ENCODE data around the gene SCFD2.
"Not testable (repeated sequence)": the region's sequence is repeated elsewhere in the genome, so short reads cannot be mapped to it uniquely, and the experiment has no call there.

The SCFD2 gene

DNA sequence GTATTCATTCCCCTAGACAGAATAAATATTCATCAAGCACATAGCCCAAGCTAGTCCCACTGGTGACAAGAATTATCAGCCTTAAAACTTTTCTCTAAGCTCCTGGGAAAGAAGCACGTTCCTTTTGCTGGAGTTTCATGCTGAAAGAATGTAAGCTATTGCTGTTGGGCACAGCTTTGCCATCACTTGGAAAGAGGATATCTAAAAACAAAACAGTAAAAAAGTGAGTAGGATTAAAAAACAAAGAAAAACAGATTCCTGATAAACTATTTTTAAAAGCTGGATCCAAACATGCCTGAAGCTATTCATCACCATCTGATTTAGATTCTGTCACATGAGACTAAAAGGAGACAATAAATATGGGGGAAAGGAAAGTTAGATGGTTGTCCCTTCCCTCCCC is 176.8 kb downstream of the SCFD2 start:
- no peak for DNase-seq (ENCODE audit: low spot score)

DNA sequence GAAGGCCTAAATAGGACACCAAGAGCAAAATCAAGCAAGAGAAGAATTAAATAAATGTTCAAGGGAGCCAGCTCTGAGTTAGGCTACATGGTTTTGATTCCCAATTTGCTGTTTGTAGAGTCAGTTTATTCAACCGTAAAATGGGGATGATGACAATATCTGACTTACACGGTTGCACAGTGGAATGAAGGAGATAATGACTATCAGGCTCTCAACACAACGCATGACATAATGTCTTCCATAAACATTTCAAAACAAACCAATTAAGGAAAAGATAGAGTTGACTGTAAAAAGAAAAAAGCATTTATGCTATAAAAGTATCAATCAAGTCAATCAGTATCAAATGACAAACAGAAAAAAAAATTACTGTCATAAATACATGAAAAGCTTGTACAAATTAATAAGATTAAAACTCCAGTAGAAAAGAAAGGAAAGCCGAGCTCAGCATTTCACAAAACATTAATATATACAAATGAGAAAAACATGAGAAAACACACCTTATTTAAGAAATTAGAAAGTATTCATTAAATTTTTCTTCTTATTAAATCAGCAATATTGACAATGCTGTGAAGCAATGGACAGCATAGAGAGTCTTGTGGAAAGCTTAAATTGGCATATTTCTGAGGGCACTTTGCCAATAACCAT is 179.0 kb downstream of the SCFD2 start:
- no peak for DNase-seq (ENCODE audit: low spot score)

DNA sequence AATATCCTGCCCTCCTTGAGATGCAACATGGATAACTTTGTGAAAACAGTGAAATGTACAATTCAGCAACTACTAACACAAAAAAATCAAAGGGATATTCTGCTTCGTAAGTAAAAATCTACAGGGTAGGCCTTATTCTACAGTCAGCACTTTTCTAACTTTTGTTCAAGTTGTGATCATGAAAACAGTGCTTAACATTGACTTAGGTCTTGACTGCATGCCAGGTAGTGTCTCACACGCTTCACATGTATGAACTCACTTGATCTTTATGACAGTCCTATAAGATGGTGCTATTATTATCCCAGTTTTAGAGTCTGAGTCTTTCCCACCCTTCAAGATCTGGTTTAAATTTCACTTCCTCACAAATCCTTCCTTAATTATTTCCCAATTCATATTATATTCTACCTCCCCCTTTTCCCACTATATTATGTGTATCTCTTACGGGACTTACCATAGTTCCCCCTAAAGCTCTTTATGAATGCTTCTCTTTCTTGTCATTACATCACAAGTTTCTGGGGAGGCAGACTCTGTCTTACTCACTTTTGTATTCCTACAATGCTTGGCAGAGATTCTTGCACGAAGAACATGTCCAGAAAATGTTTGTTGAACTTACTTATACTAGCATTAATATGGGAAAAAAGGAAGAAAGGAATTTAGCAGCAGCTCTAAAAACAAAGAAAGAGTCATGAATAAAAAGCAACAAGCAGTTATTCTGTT is 179.8 kb downstream of the SCFD2 start:
- DNase-seq (ENCODE audit: low spot score) = no peak

DNA sequence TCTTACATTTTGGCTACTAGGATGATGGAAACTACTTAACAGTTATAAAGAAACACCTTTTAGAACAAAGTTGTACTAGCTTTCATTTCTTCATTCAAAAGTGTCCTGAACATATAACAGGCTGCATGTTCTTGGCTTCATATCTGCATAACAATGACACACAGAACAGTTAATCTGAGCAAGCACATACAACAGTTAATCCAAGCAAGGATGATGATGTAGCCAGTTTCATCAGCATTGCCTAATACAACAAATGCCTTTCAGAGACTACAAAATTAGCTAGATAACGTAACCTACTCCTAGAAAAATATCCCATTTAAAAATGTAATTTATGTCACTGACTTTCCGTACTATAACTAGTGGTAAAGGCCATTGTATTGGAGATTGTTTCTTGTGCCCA is 182.1 kb downstream of the SCFD2 start:
- DNase-seq (ENCODE audit: low spot score) = no peak

DNA sequence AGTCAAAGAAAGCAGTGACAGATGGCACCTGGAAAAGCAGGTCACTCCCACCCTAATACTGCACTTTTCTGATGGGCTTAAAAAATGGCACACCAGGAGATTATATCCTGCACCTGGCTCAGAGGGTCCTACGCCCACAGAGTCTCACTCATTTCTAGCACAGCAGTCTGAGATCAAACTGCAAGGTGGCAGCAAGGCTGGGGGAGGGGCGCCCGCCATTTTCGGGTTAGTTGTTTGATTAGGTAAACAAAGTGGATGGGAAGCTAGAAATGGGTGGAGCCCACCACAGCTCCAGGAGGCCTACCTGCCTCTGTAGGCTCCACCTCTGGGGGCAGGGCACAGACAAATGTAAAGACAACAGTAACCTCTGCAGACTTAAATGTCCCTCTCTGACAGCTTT is 188.1 kb downstream of the SCFD2 start:
- DNase-seq (ENCODE audit: low spot score) = not testable (repeated sequence)

DNA sequence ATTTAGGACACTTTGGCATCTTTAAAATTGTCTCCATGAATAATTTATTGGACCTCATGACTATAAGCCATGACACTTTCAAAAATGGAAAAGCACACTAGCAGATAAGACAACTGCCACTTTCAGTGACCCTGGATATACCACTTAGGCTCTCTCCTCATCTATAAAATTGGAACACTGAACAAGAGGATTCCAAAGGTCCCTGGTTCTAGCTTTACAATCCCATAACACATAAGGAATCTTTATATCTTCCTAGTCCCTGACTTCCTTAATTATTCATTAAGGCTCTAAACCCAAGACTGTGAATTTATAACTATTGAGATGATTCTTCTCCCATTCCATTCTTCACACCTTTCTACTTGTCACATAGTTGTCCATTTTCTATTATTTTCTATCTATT is 190.2 kb downstream of the SCFD2 start:
- no peak for DNase-seq (ENCODE audit: low spot score)

DNA sequence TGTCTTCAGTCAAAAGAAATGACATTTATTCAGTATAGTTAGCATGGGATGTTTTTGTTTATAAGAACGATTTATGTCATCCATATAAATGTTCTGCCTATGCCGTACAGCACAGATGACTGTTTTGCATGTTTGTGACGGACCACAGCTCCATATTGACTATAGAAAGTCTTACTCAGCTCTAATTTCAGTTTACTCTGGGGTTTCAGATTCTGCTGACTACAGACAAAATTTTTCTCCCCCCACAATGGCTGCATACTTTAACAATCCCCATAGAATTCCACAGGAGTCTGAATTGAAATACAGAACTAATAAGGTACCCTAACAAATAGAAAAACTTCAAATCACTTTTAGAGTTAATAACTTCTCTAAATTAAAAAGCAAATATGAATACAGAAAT is 191.0 kb downstream of the SCFD2 start:
- no peak for DNase-seq (ENCODE audit: low spot score)

DNA sequence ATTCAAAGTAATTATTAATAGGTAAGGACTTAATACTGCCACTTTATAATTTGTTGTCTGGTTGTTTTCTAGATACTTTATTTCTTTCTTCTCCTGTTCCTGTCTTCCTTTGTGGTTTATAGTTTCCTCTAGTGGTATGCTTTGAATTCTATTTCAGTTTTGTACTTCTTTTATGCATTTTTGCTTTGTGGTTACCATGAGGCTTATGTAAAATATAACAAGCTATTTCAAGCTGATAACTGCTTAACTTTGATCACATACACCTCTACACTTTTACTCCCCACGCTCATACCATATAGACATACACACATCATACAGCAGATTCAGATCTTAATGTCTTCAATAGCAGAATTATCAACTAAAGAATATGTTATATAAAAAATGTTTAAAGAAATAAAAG is 192.3 kb downstream of the SCFD2 start:
- DNase-seq (ENCODE audit: low spot score) = no peak

DNA sequence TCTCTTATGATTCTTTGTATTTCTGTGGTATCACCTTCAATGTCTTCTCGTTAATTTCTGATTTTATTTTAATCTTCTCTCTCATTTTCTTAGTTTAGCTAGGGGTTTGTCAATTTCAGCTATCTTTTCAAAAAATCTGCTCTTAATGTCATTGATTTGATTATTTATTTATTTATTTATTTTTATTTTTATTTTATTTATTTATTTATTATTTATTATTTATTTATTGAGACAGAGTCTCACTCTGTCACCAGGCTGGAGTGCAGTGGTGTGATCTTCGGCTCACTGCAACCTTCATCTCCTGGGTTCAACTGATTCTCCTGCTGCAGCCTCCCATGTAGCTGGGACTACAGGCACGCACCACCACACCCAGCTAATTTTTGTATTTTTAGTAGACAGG is 194.1 kb downstream of the SCFD2 start:
- no peak for DNase-seq (ENCODE audit: low spot score)

DNA sequence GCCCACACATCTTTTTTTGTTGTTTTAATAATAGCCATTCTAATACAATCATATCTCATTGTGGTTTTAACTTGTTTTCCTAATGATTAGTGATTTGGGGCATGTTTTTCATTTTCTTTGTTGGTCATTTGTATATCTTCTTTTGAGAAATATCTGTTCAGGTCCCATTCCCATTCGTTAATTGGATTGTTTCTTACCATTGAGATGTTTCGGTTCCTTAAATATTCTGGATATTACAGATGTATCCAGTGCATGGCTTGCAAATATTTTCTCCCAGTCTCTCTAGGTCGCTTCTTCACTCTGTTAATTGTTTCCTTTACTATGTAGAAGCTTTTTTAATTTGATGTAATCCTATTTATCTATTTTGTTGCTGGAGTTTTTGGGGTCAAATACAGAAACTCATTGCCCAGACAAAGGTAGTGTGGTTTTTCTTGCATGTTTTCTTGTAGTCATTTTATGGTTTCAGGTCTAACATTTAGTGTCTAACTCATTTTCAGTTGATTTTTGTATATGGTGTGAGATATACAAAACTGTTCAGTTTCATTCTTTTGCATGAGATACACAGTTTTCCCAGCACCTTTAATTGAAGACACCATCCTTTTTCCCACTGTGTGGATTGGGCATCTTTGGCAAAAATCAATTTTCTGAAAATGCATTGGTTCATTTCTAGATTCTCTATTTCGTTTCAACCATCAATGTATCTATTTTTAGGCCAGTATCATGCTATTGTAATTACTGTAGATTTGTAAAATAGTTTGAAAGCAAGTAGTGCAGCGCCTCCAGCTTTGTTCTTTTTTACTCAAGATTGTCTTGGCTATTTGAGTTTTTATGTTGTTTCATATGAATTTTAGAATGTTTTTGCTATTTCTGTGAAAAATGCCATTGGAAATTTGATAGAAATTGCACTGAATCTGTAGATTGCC is 195.9 kb downstream of the SCFD2 start:
- no peak for DNase-seq (ENCODE audit: low spot score)

DNA sequence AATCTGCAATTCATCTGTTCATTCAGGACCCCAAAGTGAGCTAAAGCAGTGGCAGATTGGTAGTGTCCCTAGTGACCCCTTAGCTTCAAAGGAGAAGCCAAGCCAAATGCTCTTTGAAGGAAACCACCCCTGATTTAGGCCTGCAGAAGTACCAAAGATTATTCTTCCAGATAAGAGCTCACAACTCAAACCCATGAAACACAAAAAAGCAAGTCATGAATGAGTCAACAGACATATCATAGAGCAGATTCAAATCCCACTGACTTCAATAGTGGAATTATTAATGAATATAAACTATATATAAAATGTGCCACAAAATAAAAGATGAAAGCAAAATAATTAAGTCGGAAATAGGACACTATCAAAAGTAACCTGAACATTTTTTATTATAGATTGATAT is 197.6 kb downstream of the SCFD2 start:
- no peak for DNase-seq (ENCODE audit: low spot score)

DNA sequence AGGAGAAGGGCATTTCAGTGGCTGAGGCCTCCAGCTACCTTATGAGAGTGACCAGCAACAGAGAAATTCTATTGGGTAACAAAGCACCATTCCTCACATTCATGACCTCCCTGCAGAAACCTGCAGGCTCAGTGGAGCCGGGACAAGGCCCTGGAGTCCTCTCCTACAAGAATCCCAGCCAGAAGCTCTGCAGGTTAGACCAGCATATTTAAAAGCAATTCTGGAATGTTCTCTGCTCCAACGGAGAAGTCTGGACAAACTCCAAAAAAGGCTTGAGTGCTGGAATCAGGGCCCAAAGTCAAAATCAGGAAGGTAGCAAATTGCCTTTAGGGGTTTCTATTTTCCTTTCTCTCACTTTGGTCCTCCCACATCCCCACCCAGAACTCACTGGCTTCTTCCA is 202.9 kb downstream of the SCFD2 start:
- no peak for DNase-seq (ENCODE audit: low spot score)

DNA sequence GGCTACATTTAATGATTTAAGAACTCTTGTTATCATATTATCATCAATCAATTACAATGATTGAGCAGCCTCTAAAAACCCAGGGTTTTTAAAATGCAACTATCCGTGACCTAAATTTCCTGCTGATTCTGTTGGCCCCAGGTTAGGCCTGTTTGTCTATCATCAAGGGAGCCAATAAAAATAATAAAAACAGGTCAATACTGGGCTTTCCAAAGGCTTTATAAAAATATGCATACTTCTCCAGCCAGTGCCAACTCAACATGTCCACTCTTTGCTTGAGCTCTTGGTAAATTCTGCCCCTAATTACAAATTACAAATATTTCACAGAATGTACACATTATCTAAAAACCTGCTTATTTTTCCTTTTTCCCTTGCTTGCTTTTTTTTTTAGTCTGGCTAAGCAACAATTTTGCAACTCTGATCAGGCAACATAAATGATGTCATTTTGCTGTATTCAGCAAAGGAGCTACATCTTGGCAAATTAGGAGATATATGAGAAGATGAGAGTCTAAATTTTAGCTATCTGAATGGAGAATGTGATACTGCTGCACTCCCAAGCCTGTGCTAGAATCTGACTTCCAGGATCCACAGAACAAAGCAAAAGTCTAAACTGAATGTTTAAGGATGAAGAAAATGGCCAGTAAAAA is 204.0 kb downstream of the SCFD2 start:
- DNase-seq (ENCODE audit: low spot score) = no peak

DNA sequence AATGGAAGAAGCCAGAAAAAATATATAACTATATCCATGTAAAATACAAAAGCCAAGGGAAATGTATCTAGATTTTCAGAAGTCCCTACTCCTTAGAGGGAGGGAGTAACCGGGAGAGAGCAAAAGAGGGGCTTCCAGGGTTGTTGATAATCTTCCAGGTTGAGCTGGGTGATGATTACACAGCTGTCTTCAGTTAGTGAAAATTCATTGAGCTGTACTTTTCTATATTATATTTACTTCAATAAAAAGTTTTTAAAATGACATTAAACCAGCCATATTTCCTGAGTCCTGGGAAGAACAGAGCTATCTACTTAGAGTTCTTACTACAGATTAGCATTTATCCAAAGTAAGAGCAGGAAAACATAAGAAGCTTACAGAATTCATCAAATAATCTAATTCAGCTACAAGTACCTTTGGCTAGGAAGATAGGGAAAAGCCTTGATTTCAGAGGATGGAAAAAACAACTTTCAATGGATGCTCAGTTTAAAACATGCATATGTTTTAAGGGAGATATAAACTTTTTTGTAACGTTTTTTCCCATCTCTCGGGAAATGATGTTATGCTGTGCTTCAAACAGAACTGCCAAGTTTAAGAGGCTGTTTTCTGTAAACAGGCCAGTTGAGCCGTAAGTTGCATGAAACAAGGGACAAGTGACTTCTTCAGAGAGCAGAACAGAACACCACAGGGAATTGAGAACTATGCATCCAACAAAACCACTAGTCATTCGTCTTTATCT is 204.6 kb downstream of the SCFD2 start:
- no peak for DNase-seq (ENCODE audit: low spot score)

DNA sequence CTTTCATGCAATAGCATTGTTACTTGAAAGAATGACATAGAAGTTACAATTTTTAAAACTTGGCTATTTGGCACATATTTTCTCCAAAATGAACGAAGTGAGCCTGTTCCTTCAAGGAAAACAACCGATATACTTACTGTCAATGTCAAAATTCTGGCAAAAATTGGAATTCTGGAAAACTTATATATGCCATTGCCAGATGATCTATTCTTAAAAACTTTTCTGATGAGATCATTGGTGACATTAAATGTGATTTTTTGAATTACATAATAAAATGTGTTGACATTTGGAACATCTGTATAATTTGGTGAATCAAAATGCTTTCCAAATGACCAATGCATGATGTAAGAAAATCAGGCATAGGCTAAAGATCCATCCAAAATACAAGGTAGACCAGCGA is 209.0 kb downstream of the SCFD2 start:
- DNase-seq (ENCODE audit: low spot score) = no peak

DNA sequence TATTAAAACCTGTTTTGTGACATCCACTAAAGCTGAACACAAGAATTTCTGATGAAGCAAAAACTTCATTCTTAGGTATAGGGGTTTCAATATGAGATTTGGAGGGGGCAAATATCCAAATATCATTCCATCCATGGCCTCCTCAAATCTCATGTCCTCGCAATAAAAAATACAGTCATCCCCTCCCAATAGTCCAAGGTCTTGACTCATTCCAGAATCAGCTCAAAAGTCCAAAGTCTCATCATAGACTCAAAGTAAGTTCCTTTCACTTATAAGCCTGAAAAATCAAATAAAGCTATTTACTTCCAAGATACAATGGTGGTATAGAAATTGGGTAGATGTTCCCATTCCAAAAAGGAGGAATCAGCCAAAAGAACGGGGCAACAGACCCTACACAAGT is 213.4 kb downstream of the SCFD2 start:
- no peak for DNase-seq (ENCODE audit: low spot score)

DNA sequence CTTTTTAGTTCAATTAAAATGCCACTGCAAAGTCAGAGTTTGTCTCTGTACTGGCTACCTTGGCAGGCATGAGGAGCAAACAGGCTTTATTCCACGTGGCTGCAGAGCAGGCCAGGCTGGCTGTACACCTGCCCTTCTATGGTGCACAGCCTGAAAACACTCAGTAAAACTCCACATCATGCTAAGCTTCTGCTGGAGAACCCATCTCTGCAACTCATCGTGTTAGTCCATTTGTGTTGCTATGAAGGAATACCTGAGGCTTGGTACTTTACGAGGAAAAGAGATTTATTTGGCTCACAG is 214.4 kb downstream of the SCFD2 start:
- DNase-seq (ENCODE audit: low spot score) = no peak

DNA sequence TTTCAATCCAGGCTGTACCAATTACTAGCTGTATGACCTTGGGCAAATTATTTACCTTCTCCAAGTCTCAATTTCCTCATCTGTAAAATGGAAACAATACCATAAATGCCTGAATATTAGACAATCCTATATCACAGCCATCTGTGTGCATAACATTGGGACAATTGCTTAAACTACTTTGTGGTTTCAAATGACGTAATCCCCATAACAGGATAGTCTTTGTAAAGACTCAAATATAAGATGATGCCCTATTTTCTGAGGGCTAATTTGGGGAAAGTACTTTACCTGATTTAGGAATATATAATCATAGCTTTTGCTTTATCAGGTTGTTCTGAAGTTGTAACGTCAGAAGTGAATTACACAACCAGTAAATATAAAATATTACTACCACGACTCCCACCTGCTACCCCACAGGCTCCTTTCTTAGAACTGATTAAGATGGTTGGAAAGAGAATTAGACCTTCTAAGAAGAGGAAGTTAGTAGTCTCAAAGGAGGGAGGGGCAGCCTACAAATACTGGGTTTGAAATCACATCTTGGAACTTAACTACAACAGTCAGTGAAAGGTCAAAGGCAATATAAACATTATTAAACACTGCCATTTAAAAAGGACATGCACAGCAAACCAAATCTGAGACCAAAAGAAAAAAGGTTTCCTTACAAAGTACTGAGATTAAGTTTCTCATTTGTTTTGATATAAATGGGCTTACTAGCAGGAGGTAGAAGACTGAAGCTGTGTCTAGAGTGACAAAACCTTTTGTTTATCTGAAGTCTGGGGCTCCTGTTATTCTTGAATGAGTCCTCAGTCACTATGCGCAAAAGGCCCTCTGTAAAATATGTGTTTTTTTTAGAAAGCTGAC is 215.0 kb downstream of the SCFD2 start:
- DNase-seq (ENCODE audit: low spot score) = no peak

DNA sequence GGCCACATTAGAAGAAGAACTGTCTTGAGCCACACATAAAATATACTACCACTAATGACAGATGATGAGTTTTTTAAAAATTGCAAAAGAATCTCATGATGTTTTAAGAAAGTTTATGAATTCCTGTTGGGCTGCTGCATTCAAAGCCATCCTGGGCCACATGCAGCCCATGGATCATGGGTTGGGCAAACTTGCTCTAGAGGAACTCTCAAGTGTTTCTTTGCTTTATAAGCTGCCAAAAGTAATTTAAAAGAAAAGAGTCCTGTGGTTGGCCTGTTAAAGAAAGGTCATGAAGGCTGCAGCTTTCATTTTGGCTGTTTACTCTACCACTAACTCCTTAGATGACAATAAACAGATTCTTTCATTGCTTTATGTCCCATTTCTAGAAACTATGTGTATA is 218.2 kb downstream of the SCFD2 start:
- no peak for DNase-seq (ENCODE audit: low spot score)

DNA sequence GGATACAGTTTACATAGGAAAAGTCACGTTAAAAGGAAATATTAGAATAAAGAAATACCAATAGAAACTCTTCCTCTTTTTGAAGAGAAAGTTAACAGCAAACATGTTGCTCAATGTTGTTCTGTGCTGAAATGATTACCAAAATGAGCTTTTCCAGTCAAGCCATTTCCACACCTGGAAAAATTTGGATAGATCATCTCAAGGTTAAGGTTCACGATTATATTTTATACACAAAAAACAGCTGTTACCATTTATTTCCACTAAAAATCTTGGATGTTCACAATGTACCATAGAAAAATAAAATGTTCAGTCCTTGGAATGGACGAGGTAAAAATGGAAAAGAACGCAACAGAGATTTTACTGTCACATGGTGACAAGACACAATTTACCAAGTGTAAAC is 218.7 kb downstream of the SCFD2 start:
- no peak for DNase-seq (ENCODE audit: low spot score)

DNA sequence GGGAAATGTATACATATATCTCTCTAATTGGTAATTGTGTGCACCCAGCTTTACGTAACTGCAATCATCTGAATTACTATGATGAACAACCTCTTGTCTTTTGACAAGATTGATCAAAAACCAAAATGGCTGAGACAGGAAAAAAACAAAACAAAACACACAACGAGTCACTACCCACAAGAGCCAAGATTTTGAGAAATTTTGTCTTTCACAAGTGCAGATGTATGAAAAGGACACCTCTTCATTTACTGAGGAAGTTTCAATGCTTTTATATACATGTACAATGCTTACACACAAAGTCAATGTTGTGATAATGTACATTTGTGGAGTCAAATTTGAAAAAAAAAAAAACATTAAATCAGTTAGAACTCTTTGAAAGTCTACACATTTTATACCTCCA is 224.6 kb downstream of the SCFD2 start:
- DNase-seq (ENCODE audit: low spot score) = no peak
